GM06990 (cell line): ENCODE results near the gene HSPG2.

Experiments used
- DNase-seq: peaks from one replicate; pipeline ENCODE4 v3.0.0-alpha.2; 2011; ENCODE audit not compliant: insufficient read length; ENCODE audit errors: extremely low read depth
- H3K27me3 ChIP-seq: replicated peaks from 2 replicates; pipeline ENCODE4 v1.6.0; 2011; ENCODE audit warnings: low read length; ENCODE audit not compliant: control insufficient read depth, insufficient read depth
- H3K36me3 ChIP-seq: 2 replicates; pipeline ENCODE4 v1.5.1; 2011; ENCODE audit warnings: low read length; ENCODE audit not compliant: control insufficient read depth, insufficient read depth
- H3K4me3 ChIP-seq: replicated peaks from 2 replicates; pipeline ENCODE4 v1.5.1; 2011; ENCODE audit warnings: low read depth, mild to moderate bottlenecking, control low read depth, low read length
- TF ChIP-seq, protein P1 (sequence below): IDR thresholded peaks from 2 replicates; pipeline ENCODE4 v1.5.1; 2011; ENCODE audit warnings: low read length, control low read depth, mild to moderate bottlenecking, inconsistent platforms; ENCODE audit not compliant: insufficient read depth, poor library complexity, severe bottlenecking

HSPG2 gene

DNA sequence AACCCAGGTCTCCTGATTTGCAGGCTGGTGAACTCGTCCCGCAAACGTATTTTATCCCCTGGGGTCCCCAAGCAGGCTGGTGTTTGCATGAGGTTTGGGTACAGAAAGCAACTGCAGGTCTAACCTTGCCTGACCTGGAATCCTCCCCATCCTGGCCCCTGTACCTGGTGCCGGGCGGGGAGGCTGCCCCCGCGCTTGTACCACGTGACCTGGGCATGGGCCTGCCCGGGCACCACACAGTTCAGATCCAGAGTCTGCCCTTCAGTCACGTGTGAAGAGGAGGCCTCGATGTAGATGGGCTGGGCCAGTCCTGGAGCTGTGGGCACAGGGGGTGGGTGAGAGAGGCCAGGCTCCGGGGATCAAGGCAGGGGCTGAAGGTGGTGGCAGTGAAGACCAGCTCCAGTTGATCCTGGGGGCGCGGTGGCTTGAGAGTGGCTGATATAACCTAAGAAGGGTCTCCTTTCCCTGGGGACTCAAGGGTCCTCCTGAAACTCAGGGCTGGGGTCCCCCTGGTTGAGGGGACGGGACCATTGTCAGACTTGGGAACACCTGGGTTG is 94.4 kb downstream of the HSPG2 start:
- no peaks in the 10 kb centered on the region for H3K36me3 ChIP-seq
- no peak for DNase-seq
- H3K27me3 ChIP-seq = no peaks in the 10 kb centered on the region
- no peak overlapping the region for H3K4me3 ChIP-seq
- TF ChIP-seq, protein P1, sequence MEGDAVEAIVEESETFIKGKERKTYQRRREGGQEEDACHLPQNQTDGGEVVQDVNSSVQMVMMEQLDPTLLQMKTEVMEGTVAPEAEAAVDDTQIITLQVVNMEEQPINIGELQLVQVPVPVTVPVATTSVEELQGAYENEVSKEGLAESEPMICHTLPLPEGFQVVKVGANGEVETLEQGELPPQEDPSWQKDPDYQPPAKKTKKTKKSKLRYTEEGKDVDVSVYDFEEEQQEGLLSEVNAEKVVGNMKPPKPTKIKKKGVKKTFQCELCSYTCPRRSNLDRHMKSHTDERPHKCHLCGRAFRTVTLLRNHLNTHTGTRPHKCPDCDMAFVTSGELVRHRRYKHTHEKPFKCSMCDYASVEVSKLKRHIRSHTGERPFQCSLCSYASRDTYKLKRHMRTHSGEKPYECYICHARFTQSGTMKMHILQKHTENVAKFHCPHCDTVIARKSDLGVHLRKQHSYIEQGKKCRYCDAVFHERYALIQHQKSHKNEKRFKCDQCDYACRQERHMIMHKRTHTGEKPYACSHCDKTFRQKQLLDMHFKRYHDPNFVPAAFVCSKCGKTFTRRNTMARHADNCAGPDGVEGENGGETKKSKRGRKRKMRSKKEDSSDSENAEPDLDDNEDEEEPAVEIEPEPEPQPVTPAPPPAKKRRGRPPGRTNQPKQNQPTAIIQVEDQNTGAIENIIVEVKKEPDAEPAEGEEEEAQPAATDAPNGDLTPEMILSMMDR = no peak

DNA sequence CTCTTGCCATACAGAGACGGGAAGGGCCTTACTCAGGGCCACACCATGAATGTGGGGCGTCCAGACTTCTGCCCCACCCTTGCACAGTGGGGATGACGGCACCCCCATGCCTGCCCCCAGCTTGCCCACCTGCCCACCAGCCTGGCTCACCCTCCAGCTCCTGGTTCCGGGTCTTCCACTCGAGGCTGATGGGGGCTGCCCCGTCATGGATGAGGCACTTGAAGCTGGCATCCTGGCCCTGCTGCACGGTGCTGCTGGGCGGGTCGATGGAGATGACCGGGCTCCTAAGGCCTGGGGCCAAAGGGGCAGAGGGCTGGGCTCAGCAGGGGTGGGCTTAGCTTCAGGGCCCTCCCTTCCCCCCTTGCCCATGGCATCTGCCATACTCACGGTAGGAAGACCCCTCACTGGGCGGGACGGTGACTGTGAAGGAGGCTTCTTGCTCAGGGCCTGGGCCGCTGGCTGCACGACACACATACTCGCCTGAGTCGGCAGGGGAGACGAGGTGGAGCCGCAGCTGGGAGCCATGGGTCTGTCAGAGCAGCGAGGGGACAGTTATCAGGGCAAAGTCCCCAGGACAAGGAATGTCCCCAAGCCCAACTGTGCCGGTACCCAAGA is 95.2 kb downstream of the HSPG2 start:
- Histone ChIP-seq H3K27me3 (no peaks in the 10 kb centered on the region), H3K36me3 (no peaks in the 10 kb centered on the region), H3K4me3 (no peak overlapping the region)
- DNase-seq = no peak
- TF ChIP-seq, protein P1 = no peak

DNA sequence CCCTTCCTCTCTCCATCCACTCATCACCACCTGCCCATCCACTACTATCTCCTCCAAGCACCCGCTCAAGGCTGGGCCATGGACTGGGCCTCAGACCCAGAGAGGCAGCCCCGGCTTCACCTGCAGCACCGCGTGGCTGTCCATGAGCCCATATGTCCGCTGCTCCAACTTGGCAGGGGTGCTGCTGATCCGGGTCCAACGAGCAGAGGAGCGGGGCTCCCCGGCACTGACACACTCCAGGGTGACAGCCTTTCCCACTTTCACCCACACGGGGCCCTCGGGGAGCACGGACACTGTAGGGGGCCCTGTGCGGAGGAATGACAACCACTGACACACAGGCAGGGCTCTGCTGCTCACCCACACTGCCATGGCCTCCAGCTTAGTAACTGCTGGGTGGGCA is 96.1 kb downstream of the HSPG2 start:
- DNase-seq = no peak
- H3K36me3 ChIP-seq = no peaks in the 10 kb centered on the region
- TF ChIP-seq, protein P1 = no peak
- no peak overlapping the region for H3K4me3 ChIP-seq
- no peaks in the 10 kb centered on the region for H3K27me3 ChIP-seq

DNA sequence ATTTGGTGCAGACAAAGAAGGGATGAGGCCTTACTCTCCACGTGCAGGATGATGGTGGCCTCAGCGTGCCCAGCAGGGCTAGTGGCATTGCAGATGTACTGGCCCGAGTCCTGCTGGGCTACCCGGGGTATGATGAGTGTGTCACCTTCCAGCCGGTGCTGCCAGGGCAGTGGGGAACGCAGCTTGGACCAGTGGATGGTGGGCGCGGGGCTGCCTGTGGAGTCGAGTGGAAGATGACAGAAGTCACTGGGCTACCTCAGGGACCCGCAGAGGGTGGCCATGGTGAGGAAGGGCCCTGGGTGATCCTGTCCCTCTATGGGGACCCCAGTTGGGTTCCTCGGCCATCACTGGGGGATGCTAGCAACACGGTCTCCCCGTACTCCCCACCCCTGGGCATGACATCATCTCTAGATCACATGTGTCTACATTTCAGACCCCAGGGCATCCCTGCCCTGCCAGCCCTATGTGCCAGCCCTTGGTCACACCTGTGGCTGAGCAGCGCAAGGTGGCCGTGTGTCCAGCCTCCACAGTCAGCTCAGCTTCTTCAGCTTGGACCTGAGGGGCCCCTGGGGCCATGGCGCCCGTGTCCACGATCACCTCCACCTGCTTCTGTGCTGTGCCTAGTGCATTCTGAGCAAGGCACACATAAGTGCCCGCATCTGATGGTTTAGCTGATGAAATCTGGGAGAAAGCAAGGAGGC is 97.6 kb downstream of the HSPG2 start:
- no peaks in the 10 kb centered on the region for H3K36me3 ChIP-seq
- no peak for DNase-seq
- H3K4me3 ChIP-seq = no peak overlapping the region
- TF ChIP-seq, protein P1 = no peak
- H3K27me3 ChIP-seq = no peaks in the 10 kb centered on the region

DNA sequence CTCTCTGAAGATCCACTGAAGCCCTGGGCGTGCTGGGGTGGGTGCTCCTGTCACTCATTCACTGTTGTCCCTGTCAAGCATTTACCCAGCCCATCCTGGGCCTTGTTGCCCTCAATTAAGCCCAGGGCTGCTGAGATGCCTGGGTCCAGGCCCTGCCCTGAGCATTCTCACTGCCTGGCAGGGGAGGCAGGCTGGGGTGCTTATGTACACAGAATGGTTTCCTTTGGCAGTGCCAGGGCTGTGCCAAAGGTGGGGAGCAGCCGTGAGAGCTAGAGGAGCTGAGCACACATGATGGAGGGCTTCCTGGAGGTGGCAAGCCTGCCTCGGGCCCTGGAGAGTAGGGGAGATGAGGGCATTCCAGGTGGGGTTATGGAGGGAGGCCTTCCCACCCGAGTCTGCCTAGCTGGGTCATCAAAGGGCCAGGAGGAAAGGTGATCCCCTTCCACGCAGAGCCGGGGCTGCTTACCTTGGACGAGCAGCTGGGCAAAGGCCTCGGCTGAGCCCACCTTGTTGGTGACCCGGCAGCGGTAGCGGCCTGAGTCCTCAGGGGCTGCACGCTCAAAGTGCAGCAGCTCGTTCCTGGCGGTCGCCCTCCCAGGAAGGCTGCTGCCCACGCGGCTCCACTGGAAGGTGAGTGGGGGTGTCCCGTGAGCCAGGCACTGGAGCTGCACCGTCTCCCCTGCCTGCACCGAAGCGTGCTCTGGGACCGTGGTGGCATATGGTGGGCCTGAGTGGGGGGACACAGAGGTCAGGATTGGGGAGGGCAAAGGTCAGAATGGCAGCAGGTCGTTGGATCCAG is 98.6 kb downstream of the HSPG2 start:
- no peak for DNase-seq
- H3K36me3 ChIP-seq = no peaks in the 10 kb centered on the region
- no peaks in the 10 kb centered on the region for H3K27me3 ChIP-seq
- TF ChIP-seq, protein P1 = no peak
- no peak overlapping the region for H3K4me3 ChIP-seq
